ENCODE data around the gene FRY.

The FRY gene

GRCh38 chr13:32029684-32030083 lies 1.9 kb upstream of the FRY start:
- POLR2A ChIA-PET (ENCODE audit: low non-redundant PET) = no interaction called here
- CTCF ChIA-PET = interaction anchor here (0.6 kb wide), 3 partner anchors 44 to 986 kb away, joined by 3 to 6 read pairs (median 5); partner anchors contain the start of gene KL
- no peak for TF ChIP-seq CTCF (conservative IDR thresholded peaks at IDR 0.05; ENCODE audit: low read depth)
- no peak overlapping the region for H3K27ac ChIP-seq
- no peak for DNase-seq (ENCODE audit: low spot score)

GRCh38 chr13:32031815-32032370 lies 319 bp downstream of the FRY start:
- no peak overlapping the region for H3K27ac ChIP-seq
- TF ChIP-seq CTCF (conservative IDR thresholded peaks at IDR 0.05; ENCODE audit: low read depth) = no peak
- ChIA-PET POLR2A (ENCODE audit: low non-redundant PET) (no interaction called here), CTCF (no interaction called here)
- no peak for DNase-seq (ENCODE audit: low spot score)

- ChIA-PET CTCF (no interaction called here), POLR2A (ENCODE audit: low non-redundant PET) (no interaction called here)
- H3K27ac ChIP-seq = no peak overlapping the region
- no peak for DNase-seq (ENCODE audit: low spot score)
- no peak for TF ChIP-seq CTCF (conservative IDR thresholded peaks at IDR 0.05; ENCODE audit: low read depth)
These were observed 1.2 kb downstream of the FRY start for GRCh38 chr13:32032759-32033158.

GRCh38 chr13:32033744-32034143 lies 2.2 kb downstream of the FRY start:
- DNase-seq (ENCODE audit: low spot score) = no peak
- H3K27ac ChIP-seq = no peak overlapping the region
- POLR2A ChIA-PET (ENCODE audit: low non-redundant PET) = no interaction called here
- TF ChIP-seq CTCF (conservative IDR thresholded peaks at IDR 0.05; ENCODE audit: low read depth) = no peak
- CTCF ChIA-PET = interaction anchor here (0.7 kb wide), 1 partner anchor 173 kb away, joined by 3 read pairs; no protein-coding TSS in a partner anchor

GRCh38 chr13:32035716-32036115 lies 4.1 kb downstream of the FRY start:
- POLR2A ChIA-PET (ENCODE audit: low non-redundant PET) = no interaction called here
- DNase-seq (ENCODE audit: low spot score) = no peak
- CTCF ChIA-PET = no interaction called here
- TF ChIP-seq CTCF (conservative IDR thresholded peaks at IDR 0.05; ENCODE audit: low read depth) = no peak
- no peak overlapping the region for H3K27ac ChIP-seq

- ChIA-PET POLR2A (ENCODE audit: low non-redundant PET) (no interaction called here), CTCF (interaction anchor here (0.6 kb wide), 1 partner anchor 583 kb away, joined by 3 read pairs; no protein-coding TSS in a partner anchor)
- DNase-seq (ENCODE audit: low spot score) = no peak
- no peak overlapping the region for H3K27ac ChIP-seq
- TF ChIP-seq CTCF (conservative IDR thresholded peaks at IDR 0.05; ENCODE audit: low read depth) = no peak
These were observed 4.6 kb downstream of the FRY start for GRCh38 chr13:32036126-32036695.

Measured in RWPE1 (cell line).